ENCODE results near the gene BID.

DNA sequence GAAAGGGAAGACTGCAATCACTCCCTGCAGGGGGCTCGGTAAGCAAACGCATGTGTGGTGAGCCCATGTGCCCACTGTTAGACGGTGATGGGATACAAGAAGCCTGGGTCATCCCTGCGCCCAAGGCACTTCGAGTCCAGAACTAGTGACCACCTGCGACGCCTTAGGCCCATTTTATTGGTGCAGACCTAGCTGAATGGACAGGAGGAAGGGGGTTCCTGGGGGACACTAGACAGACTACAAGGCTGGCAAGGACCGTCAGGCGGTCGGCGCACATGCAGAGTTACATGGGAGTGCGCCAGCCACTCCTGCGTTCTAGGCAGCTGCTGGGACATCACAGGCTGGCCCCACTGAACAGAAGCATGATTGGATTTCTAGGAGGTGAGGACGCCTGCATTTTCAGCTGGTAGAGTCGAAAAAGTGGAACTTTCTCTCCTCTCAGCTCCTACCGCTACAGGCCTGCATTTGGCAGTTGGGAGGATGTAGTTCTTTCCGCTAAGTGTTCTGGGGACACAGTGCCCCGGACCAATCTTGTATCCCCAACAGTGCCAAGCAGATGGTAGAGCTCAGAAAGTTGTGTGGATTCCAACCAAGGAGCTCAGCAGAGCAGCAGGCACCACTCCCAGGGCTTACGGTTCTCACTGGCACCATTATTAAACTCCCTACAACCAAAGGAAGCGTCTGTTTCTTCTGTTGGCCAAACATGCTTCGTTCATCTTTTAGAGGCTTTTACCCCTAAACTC lies 35.7 kb downstream of the BID start:
- no peak for TF ChIP-seq EZH2 (IDR thresholded peaks at IDR 0.05; ENCODE audit: borderline replicate concordance, low read length)
- TF ChIP-seq, protein P1, sequence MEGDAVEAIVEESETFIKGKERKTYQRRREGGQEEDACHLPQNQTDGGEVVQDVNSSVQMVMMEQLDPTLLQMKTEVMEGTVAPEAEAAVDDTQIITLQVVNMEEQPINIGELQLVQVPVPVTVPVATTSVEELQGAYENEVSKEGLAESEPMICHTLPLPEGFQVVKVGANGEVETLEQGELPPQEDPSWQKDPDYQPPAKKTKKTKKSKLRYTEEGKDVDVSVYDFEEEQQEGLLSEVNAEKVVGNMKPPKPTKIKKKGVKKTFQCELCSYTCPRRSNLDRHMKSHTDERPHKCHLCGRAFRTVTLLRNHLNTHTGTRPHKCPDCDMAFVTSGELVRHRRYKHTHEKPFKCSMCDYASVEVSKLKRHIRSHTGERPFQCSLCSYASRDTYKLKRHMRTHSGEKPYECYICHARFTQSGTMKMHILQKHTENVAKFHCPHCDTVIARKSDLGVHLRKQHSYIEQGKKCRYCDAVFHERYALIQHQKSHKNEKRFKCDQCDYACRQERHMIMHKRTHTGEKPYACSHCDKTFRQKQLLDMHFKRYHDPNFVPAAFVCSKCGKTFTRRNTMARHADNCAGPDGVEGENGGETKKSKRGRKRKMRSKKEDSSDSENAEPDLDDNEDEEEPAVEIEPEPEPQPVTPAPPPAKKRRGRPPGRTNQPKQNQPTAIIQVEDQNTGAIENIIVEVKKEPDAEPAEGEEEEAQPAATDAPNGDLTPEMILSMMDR (IDR thresholded peaks at IDR 0.05; ENCODE audit: low read length) = no peak
